Stimulated activated CD4-positive, alpha-beta T cell treated with anti-CD3 and anti-CD28 coated beads, TNF-alpha, amount 100 ng/mL, for 48 hours (primary cell): Measurements from ENCODE around the gene RHBDL2.
"Not testable (repeated sequence)": the region's sequence is repeated elsewhere in the genome, so short reads cannot be mapped to it uniquely, and the experiment has no call there.

Source experiments
- DNase-seq, 3 donors: peaks; one replicate each; pipeline ENCODE4 v3.0.0-alpha.2; 2020; ENCODE audit warnings: low read depth in 3 of 3

Gene RHBDL2

DNA sequence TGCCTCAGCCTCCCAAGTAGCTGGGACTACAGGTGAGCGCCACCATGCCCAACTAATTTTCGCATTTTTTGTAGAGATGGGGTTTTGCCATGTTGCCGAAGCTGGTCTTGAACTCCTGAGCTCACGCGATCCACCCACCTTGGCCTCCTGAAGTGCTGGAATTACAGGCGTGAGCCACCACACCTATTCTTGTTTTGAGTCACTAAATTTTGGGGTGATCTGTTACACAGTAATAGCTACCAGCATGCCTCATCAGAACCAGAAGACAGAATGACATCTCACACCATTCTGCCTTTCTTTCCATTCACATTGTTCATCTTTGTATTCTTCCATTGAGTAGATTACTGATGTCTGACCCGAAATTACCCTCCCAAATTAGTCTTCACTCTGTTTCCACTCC lies 9.1 kb downstream of the RHBDL2 start:
- DNase-seq: peak in 1 of 3 donors; percentile 8

DNA sequence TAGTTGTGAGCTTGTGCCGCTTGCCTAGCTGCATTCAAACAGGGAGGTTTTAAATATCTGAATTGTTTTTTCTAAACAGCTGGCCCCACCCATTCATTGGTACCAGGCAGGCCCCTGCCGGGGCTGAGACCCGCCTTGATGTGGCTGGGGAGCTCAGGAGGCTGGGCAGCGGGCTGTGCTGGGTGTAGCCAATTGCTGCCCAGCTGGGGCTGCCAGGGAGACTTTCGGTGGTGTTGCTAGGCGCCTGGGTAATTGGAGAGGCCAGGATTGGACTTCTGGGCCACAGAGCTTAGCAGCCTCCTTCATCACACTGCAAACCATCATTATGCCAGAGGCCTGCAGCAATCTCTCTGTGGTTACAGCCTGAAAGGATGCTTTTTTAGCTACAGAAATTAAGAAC lies 12.2 kb downstream of the RHBDL2 start:
- no peak for DNase-seq

DNA sequence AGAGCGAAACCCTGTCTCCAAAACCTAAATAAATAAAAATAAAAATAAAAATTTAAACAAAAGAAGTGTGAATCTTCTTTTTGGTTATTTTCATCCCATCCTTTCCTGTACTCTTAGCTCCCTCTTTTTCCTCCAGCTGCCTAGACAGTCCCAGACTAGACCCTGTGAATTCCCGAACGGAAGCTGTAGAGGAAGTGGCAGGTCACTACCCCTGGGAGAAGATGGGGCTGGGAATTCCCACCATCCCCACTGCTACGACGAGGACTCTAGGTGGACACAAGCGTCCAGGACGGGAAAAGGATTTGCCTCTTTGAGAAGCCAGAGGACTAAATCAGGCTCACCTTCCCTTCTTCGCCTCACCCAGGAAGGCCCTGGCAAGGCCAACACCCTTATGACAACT lies 12.6 kb downstream of the RHBDL2 start:
- DNase-seq: no peak

DNA sequence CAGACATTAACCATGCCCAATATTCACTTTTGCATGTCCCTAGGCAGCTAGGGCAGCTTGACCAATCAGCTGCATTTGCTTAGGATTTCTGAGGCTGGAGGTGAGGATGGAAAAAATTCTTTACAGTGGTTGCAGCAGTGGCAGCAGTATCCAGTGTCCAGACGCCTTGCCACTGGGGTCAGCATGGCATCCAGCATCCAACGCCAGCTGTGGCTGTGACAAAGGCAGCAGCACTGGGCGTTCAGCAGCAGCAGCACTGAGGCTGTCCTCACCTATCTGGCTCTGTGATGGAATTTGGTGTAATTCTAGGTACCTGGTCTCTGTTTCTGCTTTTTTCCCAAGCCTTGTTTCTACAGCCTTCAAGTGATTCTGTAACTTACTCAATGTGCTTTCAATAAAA lies 15.5 kb downstream of the RHBDL2 start:
- no peak for DNase-seq

DNA sequence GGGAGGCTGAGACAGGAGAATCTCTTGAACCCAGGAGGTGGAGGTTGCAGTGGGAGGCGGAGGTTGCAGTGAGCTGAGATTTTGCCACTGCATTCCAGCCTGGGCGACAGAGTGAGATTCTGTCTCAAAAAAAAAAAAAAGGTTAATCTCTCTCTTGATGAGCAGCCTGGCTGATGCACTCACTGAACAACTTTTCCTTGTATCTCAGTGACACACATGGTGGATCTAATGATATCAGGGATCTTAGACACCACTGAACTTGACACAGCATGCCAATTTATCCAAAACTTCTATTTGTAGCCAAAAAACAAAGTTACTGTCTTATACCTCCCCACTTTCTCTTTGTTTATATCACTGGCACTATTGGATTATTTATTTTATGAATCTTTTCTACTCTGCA lies 16.2 kb downstream of the RHBDL2 start:
- no peak for DNase-seq

DNA sequence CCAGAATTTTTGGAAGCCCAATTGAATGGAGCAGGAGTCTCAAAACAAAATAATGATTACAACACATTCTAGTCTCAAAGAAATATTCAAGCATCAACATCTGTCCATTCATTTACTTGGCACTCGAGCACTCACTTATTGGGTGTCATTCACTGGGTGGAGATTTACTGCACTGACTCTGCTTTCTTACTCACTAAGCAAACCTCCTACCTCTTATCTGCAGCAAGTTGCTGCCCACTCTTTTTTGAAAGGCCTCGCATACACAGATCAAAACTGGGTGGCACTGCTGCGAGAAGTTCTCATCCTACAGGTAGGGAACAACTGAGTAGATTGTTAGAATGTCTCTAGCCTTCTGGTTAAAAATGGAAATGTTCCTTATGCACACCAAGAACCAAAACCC lies 18.0 kb downstream of the RHBDL2 start:
- DNase-seq: peak in 1 of 3 donors; percentile 24

DNA sequence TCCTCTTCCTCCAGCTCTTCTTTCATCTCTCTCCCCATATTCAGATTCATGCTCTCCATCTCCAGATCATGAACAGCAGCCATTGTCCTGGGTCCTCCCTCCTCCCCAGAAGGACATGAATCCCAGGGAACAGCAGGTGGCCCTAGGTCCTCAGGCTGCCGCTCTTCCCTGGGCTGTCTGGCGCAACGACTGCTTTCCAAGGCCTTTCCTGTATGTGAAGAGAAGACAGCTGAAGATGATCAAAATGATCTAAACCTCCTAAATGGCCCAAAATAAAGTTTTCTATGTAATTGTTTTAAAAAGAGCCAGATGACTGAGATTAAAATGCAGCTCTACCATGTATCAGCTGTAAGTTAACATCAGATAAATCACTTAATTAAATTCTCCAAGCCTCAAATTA lies 22.5 kb downstream of the RHBDL2 start:
- no peak for DNase-seq

DNA sequence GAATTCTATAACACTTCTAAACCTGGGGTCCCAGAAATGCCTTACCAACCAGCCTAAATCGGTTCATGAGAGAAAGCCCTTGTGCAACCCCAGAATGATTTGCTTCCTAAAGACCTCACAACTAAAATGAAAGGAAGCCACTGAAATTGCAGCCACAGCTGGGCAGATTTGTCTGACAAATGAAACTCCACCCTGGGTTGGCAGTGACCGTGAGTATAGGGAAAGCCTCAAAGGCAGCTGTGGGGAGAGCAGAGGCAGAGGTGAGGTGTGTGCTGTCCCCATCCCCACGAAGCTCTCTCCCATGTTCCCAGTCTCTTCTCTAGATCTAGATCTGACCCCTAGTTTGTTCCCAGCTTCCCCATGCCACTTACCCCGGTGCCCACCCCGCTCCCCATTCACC lies 23.1 kb downstream of the RHBDL2 start:
- DNase-seq: no peak

DNA sequence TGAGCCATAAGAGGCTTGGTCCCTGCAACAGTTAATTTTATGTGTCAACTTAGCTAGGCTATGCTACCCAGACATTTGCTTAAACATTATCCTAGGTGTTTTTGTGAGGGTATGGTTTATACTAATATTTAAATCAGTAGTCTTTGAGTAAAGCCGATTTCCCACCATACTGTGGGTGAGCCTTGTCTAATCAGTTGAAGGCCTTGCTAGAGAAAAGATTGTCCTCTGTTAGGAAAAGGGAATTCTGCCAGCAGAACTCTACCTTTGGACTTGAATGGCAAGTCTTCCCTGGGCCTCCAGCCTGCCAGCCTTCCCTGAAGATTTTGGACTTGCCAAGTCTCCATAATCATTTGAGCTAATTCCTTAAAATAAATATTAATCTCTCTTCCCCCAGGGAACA lies 23.9 kb downstream of the RHBDL2 start:
- no peak for DNase-seq

DNA sequence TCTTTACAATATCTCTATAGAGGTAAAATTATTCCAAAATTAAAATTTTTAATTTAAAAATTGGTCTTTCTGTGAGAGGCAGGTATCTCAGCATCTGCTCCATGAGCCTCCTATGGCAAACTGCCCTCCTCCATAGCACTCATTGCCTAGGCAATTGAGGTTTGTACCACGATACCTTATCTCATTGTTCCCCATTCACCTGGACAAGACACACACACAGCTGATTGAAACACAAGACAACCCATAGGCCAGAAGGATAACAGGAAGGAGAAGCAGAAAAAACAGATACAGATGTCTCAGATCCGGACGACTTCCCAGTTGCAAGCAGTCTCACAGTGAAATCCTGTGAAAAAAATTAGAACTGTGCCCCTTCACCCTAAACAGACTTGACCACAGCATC lies 24.3 kb downstream of the RHBDL2 start:
- no peak for DNase-seq

DNA sequence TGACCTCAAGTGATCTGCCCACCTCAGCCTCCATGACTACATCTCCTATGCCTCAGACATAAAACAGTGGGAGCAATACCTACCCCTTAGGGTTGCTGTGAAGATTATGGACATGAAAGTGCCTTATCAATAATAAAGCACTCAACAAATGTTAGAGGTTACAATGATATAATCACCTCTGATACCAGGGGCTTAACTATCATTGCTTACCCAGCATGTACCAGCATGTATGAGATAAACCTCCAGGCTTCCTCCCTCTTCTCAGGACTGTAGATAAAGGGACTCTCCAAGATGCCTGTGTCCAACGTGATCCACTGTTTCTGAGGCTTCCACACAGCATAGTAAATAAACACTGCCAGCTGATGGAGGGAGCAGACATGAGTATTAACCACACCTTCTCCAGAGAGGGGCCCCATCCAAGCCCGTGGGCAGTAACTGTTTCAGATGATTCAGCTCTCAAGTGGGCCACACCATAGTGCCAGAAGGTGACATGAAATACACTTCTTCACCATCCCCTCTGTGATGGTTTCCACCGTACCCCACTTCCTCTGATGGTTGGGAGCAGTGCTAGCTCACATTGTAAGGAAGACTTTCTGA lies 26.2 kb downstream of the RHBDL2 start:
- peak in 1 of 3 donors; percentile 9 for DNase-seq

DNA sequence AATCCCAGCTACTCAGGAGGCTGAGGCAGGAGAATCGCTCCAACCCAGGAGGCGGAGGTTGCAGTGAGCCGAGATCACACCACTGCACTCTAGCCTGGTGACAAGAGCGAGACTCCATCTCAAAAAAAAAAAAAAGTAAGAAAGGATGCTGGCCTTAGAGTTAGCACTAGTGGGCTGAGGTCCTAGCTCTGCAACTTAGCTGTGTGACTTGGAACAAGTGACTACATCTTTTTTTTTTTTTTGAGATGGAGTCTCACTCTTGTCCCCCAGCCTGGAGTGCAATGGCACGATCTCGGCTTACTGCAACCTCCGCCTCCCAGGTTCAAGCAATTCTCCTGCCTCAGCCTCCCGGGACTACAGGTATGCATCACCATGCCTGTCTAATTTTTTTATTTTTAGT lies 26.7 kb downstream of the RHBDL2 start:
- not testable (repeated sequence) for DNase-seq

DNA sequence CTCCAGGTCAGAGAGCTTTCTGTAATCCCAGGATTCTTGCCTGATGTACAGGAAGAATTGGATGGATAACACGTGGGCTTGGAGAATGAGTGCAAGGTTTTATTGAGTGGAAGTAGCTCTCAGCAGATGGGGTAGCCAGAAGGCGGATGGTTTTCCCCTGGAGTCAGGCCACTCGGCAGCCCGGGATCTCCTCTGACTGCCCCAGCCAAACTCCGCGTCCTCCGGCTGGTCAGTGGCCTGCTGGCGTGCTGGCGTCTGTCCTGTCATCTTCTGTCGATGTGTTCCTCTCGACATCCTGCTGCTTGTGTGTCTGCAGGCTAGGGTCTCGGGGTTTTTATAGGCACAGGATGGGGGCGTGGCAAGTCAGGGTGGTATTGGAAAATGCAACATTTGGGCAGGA lies 32.8 kb downstream of the RHBDL2 start:
- DNase-seq: no peak

DNA sequence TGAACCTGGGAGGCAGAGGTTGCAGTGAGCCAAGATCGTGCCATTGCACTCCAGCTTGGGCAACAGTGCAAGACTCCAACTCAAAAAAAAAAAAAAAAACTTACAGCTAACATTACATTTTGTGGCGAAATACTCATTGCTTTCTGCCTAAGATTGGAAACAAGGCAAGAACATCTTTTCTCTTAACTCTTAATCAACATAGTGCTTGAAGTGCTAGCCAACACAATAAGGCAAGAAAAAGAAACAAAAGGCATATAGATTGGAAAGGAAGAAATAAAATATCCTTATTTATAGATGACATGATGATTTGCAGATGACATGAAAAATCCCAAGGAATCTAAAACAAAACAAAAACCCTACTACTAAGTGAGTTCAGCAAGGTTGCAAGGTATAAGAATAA lies 35.6 kb downstream of the RHBDL2 start:
- no peak for DNase-seq

DNA sequence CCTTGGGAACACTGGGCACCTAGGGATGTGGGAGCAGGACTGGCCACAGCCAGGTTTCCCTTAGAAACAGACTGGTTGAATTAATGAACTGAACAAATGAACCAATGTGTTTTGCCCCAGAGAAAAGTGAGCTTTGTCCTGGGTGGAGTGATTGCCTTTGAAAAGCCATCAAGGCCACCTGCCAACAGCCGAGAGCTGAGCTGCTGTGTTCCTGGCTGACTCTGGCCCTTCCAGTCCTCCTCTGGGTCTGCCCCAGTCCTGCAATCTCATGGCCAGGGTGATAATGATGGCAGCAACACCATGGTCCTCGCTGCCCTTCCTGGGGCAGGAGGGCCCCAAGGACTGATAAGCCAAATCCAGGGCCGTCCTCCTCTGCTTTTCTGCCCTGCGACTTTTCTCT lies 42.1 kb downstream of the RHBDL2 start:
- DNase-seq: no peak

DNA sequence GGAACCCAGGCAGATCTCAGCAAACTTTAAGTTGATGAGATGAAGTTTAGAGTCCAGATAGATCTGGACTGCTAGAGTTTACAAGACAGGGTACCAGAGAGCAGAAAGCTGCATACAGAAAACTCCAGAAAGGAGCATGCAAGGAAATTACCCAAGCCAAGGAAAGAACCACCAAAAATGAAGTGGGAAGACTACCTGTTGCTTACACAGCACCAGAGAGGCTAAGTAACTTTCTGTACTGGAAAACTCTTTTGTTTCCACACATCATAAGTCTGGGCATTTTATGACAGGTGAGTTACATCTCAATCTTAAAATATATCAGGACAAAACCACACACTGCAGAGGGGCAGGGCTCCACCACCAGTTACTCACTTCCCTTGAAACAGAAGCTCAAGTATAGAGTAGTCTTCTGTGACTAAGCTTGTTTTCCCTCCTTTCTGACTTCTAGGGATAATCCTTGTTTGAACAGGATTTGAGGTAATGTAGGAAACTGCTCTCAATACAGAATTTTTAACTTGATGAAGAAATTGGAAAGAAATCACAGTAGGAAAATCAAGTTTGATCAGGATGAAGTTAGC lies 42.9 kb downstream of the RHBDL2 start:
- no peak for DNase-seq

DNA sequence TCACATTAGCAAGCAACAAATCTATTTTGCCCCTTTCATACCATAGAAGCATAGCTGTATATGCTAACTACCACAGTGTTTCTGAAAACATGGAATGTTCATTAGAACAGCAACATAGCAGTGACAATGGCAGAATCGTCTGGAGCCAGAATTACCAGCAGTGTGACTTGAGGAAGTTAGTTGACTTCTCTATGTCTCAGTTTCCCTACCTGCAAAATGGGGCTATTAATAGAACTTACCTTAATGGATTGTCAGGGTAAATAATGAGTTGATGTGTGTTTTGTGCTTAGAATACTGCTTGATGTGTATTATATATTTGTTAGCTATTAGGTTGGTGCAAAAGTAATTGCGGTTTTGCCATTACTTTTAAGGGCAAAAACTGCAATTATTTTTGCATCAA lies 45.5 kb downstream of the RHBDL2 start:
- DNase-seq: no peak

DNA sequence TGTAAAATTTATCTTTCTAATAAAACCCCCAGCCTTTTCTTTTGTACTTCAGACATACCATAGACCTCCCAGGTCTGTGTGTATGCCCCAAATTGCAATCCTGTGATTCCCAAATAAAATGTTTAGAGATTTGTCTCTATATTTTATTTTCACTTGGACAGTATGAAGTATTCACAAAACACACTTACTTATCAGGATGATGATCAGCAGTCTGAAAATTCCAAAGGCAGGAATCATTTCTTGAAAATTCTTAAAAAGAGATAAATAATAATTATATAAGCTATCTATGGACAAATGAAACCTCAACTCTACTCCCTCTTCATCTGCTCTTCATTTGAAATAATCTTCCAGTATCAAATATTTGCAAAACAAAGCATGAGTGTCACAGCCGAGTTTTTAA lies 48.7 kb downstream of the RHBDL2 start:
- DNase-seq: no peak

DNA sequence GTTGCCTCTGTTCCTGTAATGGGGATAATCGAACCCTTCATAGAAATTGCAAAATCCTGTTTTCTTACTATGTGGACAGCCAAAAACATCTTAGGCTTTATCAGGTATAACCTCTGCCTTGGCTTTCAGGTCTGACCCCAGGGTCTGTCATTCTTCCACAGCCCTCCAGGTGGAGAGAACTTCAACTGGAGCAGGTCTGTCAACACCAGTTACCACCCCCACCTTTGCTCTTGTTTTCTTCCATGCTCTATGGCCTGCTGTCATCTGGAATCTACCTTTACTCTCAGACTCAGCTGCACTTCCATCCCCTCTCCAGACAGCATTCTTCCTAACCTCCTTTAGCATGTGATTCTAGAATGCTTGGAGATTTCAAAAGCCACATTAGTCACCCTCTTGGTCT lies 49.9 kb downstream of the RHBDL2 start:
- DNase-seq: no peak

DNA sequence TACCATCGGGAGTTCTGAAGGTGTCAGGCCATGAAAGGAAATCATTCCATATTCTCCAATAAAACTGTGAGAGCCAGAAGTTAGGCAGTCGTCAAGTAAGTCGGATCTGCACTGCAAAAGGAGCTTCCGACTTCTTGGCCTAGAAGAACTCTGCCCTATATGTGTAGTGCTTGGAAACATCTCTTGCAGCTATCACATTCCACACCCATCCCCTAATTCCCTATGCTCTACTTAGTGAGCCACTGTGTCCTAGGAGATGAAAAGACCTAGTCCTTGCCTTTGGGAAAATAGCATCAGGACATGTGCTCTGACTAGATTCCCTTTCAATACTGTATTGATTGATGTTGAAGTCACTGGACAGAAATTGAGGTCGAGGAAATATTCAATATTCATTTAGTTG lies 52.0 kb downstream of the RHBDL2 start:
- DNase-seq: no peak

DNA sequence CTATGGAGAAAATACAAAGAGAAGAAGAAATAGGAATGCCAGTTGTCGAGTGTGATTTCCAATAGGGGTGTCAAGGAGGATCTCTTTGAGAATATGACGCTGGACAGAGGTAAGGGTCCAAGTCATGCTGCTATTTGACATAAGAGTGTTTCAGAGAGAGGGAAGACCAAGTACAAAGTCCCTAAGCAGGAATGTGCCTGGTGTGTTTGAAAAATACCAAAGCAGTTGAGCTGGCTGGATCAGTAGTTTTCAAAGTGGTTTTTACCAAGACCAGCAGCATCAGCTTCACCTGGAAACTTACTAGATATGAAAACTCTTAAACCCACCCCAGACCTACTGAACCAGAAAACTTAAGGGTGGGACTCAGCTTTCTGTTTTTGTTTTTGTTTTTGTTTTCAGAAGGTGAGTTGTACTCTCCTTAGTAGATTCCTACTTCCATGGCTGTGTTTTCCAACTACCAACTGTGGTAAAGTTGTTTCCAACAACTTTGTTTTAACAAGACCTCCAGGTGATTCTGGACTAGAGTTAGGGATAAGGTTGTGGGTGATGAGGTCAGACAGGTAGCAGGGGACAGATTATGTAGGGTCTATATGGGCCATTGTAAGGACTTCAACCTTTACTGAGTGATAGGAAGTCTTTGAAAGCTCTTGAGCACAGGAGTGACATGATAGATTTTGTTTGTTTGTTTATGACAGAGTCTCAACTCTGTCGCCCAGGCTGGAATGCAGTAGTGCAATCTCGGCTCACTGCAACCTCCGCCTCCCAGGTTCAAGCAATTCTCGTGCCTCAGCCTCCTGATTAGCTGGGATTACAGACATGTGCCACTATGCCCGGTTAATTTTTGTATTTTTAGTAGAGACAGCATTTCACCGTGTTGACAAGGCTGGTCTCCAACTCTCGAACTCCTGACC lies 53.0 kb downstream of the RHBDL2 start:
- DNase-seq: no peak

DNA sequence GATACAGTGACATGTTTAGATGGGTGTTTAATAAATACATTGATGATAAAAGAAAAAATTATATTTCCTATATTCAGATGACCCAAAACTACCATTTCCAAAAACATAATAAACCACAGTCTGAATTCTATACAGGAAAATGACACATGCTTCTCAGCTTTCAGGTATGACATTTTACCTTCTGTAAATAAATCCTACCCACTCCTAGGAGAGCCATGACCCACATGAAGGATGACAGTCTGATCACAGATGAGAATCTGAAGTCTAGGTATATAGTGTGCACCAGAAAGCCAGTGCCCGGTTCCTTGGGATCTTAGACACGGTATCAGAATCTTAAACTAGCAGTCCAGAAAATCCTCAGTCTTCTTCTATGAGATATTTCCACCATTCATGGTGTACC lies 56.5 kb downstream of the RHBDL2 start:
- DNase-seq: no peak

DNA sequence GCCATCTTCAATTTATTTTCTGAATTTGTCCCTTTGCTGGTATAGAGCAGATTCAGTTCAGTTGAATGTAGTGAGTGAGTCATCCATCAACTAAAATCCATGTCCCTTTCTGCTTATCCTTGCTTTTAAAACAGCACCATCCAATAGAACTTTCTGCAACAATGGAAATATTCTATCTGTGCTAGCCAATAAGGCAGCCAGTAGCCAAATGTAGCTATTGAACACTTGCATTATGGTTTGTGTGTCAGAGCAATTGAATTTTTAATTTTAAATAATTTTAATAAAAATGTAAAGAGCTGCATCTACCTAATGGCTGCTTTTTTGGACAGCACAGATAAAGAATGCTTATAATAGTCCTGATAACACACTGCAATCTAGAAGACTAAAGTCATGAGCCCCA lies 60.1 kb downstream of the RHBDL2 start, which contains the start of gene GJA9:
GJA9 (minus strand) TSS at position 101 of the 400 bp plus-strand sequence. CDS start 5,489 bp downstream, outside the sequence.
- no peak for DNase-seq
